GM21825 (cell line): Measurements from ENCODE around the gene CRYBG2.
"Not testable (repeated sequence)": the region's sequence is repeated elsewhere in the genome, so short reads cannot be mapped to it uniquely, and the experiment has no call there.

Experiments used
- ATAC-seq: cut with Tn5 transposase; IDR thresholded peaks from one replicate; pipeline ENCODE4 v1.9.1; 2021; ENCODE audit warnings: mild to moderate bottlenecking, moderate library complexity; ENCODE audit not compliant: unreplicated experiment

The CRYBG2 gene

DNA sequence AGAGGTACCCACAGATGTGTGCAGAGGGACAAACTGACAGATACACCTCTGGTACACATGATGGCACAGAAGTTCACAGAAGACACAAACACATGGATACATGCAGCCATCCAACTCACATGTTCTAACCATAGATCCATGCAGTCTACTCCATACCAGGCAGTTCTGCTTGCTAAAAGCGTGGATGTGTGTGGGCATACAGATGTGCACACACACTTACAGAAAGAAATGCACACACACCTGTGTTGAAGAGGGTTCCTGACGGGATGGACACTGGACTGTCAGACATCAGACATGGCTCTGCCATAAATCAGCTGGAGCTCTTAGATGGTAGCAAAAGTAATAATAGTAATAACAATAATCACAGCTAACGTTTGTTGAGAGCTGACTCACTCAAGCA lies 29.4 kb downstream of the CRYBG2 start:
- ATAC-seq: no peak

DNA sequence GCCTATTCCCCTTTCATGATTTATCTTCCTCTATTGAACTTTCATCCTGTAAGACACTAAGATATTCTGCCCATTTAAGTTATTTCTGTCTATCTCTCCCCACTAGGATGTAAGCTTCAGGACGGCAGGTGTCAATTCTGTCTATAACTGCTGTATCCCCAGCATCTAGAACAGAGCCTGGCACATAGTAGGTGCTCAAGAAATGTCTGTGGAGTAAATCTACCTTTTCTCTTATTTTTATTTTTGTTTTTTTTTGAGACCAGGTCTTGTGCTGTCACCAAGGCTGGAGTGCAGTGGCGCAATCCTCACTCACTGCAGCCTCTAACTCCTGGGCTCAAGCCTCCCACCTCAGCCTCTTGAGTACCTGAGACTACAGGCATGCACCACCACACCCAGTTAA lies 30.5 kb downstream of the CRYBG2 start:
- ATAC-seq: no peak

DNA sequence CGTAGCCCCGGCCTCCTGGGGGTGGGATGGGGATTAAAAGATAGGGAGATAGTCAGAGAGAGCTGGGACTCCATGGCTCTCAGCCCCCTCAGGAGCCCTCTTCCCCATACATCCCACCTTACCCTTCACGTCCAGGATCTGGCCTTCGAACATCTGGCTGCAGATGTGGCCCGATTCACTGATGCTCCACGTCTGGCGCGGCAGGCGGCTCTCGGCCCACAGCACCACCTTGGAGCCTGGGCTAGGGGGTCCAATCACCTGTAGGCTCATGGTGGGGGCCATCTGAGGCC lies 31.9 kb downstream of the CRYBG2 start:
- no peak for ATAC-seq

DNA sequence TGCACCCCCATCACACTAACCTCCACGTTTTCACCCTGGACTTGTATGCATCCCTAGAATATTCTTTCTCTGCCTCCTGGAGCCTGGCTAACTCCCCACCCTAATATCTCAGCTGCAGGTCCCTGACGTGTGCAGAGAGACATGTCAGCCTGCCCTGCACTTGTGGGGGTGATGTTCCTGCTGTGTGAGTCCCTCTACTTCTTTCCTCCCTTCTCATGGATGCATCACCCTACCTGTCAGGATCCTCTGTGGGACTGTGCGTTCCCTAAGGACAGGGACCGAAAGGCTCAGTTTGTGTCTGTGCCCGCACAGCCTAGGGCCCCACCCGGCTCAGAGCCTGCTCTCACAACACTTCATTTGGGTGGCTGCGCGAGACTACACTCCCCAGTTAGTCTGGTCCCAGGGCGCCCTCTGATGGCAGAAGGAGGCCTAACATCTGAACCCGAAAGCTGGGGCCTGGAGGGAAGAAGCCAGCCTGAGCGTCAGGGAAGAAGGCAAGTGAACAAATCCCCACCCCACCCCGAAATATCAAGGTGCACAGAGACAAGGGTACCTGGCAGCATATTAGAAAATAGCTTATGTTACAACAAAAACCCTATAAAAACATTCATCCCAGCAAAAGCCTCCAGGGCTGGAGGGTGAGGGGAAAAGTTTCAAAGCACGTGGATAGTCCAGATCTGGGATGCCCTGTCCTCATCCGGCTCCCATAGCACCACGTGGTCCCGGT lies 32.5 kb downstream of the CRYBG2 start:
- ATAC-seq: peak; percentile 34

DNA sequence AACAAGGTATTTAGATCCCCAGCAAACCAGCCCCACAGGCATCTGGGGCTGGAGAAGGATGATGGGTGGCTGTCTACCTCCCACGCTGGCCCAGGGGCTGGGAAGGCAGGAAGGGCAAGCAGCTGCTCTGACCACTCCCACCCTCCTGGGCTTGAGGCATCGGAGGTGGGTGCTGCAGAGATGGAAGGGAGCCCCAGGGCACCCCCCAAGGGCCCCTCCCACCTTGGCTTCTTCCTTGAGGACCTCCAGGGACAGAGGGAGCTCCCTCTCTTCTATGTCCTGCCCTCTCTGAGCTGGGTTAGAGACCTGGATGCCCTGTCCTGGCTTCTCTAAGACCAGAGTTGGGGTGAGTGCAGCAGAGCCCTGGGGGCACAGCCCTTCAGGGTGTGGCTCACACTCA lies 33.0 kb downstream of the CRYBG2 start:
- no peak for ATAC-seq

DNA sequence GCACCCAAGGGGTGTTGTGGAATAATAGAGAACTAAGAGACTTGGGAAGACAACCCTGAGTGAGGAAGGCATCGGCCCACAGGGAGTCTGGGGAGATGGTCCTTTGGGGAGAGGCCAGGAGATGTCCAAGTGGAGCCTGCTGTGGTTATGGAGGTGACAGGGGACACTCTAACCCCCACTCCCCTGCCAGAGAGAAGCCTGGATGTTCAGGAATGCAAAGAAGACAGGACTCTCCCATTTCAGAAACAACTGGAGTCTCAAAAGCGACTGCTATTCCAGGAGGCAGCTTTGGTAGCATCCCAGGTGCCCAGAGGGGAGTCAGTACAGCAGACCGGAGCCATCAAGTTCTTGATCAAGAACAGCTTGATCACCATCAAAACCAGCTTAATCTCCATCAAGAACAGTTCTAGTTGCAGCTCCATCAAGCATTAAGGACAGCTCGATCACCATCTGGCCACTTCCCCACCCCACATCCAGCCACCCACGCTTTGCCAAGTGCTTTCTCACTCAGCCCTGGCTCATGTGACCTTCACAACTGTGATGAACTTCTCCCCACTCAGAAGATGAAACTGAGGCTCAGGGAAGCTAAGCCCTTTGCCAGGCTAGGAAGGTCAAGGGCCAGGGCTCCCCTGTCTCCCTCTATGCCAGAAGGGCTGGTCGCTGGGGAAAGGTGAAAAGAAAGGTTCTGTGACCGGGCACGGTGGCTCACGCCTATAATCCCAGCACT lies 35.4 kb downstream of the CRYBG2 start:
- no peak for ATAC-seq

DNA sequence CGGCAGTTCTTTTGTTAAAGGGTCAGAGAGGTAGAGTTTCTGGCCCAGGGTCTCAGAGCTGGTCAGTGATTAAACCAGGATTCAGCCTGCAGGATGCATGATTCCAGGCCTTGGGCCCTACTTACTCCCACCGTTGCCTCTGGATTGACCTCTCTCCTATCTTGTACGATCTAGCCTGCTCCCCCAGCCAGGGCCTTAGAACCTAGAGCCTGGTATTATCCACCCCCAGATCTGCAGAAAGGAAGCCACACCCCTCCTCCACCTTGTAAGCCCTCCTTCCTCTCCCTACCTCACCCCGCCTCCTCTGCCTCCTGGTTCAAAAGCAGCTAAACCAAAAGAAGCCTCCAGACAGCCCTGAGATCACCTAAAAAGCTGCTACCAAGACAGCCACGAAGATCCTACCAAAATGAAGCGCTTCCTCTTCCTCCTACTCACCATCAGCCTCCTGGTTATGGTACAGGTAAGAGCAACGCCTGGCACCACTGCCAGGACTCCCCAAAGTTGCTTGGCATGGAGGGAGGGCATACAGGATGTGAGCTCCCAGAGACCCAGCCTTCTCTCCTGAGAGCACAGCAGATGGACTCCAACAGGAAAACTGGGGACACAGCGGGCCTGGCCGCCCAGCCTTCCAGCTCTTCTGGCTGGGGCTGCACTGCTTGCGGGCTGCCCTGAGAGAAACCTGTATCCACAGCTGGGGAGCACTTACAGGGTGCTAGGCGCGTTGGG lies 36.2 kb downstream of the CRYBG2 start, which contains the start of gene CD52:
Gene CD52, plus strand, starts transcription at position 347 of the 726 bp plus-strand sequence. Its CDS starts 60 bp downstream, at position 407.
- peak; percentile 28 for ATAC-seq

DNA sequence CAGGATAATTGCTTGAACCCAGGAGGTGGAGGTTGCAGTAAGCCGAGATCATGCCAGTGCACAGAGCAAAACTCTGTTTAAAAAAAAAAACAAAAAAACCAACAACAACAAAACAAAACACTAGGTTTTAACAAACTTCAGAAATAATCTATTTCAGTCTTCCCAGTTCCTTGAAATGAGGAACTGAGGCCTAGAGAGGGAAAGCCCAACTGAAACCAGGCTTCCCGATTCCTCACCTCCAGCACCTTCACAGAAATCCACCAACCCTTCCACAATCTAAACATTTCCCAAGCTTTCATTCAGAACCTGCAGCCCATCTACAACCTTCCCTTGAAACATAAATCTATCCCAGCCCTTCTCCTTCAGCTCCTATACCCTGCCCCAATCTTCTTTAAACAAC lies 36.8 kb downstream of the CRYBG2 start:
- ATAC-seq: no peak

DNA sequence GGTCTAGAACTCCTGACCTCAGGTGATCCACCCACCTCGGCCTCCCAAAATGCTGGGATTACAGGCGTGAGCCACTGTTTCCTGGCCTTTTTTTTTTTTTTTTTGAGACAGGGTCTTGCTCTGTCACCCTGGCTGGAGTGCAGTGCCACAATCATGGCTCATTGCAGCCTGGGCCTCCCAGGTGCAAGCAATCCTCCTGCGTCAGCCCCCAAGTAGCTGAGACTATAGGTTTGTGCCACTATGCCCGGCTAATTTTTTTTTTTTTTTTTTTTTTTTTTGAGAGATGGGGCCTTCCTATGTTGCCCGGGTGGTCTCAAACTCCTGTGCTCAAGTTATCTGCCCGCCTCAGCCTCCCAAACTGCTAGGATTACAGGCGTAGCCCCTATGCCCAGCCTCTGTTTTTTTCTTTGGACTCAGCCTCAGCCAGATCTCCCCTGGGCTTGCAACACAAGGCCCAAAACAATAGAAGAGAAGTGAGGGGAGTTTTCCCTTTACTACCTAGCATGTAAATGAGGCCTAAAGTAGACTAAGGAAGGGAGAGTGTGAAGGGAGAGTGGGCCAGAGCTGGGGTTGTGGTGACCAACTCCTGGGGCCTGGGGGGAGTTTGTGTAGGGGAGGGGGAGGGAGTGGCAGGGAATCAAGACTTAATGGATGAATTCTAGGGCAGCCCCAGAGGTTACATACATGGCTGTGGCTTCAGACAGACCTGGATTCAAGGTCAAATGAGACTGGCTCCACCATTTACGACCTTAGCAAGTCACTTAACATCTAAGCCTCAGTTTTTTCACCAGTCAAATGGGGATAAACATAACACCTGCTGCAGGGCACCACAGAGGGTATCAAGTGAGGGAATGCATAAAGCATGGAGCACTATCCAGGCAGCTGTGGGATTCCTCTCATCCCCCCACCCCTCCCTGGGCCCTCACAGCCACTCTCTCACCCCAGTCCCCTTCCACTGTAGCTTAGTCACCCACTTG lies 37.8 kb downstream of the CRYBG2 start:
- no peak for ATAC-seq

DNA sequence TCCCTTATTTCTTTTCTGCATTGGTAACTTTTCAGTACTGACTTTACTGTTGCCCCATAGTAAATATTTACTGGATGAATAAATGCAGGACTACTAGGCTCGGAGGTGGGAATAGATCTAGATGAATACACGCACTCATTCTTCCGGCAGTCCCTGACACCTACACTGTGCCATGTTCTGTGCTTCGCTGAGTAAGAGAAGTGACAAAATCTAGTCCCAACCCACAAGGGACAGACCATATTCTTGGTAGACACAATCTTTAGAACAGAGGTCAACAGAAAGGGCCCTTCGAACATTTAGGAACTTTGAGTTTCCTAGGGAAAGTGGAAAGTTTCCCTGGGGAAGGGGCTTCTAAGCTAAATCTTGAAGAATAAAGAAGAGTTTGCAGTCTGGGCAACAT lies 39.4 kb downstream of the CRYBG2 start:
- ATAC-seq: no peak

DNA sequence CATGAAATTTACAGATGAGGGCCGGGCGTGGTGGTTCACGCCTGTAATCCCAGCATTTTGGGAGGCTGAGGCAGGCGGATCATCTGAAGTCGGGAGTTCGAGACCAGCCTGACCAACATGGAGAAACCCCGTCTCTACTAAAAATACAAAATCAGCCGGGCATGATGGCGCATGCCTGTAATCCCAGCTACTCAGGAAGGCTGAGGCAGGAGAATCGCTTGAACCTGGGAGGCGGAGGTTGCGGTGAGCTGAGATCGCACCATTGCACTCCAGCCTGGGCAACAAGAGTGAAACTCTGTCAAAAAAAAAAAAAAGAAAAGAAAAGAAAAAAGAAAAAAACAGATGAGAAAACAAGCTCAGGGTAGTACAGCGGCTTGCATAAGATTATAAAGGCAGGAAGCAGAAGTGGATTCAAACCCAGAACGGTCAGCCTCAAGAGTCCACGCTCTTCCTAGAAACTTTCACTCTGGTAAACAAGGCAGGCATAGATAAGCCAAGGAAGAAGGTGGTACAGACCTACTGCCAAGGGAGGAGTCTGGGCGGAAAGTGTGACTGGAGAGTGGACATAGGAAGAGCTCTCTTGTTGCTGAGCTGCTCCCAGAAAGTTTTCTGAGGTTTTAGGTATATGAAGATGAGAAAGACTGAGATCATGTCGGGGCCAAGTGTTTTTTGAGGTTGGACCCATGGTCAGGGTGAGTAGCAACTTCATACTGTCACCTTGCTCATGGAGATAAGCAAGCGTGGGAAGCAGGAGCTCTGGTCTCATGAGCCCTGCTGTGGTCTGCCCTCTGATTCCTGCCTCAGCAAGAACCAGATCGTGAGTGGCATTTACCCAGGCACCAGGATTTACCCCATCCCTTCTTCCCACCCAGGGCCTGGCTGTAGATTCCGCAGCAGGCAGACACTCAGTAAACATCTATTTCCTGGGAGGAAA lies 45.7 kb downstream of the CRYBG2 start:
- not testable (repeated sequence) for ATAC-seq

DNA sequence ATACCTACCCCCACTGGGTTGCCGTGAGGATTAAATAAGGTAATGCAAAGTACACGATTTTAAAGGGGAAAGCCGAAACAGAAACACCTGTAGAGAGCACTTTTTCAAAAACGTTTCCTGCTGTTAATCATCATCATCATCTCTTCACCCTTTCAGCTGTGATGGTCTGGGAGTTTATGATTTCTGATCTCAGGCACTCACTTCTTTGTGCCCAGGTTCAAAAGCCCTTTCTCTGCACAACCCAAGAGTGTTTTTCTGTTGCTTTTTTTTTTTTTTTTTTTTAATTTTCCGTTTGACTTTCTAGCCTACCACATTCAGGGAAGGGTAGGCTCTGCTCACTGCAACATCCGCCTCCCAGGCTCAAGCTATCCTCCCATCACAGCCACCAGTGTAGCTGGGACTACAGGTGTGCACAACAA lies 46.6 kb downstream of the CRYBG2 start:
- no peak for ATAC-seq

DNA sequence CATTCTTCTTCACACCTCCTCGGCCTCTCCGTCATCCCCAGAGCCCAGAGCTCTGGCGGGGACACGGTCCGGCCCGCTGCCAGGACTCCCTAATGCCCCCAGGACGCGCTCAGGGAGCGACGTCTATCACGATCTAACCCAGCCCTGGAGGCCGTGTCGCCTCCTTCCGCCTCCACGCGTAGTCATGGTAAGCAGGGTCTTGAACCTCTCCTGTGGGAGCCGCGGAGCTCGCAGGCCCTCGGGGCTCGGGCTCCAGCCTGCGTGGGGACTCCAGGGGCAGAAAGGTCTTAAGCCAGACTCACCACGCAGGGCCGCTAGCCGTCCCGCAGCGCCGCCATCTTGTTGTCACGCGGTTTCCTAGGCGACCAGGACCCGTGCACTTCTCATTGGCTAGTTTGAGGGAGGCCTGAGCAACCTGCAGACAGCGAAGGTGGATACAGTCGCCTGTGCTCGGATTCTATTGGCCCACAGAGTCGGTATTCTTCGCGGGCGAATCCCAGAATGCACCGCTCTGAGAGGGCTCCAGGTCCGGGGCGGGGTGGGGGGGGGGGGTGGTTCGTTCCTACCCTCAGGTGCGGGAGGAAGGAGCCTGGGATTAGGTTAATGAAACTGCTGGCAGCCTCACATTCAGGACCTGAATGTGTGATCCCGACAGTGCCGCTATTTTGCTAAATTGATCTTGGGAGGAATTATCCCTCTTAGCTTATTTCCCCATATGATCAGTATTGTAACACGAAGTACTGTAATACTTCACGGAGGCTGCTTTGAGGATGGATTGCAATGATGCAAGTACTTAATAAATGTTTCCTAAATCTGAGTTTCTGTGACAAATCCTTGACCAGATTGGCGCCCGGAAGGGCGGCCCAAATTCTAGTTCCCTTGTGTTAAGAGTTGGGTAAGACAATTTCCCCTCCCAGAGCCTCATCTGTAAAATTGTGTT lies 47.4 kb downstream of the CRYBG2 start, which contains the start of gene UBXN11:
Gene UBXN11, minus strand, starts transcription at position 347 of the 940 bp plus-strand sequence. CDS start 3,753 bp downstream, outside the sequence.
- peak; percentile 97 for ATAC-seq

DNA sequence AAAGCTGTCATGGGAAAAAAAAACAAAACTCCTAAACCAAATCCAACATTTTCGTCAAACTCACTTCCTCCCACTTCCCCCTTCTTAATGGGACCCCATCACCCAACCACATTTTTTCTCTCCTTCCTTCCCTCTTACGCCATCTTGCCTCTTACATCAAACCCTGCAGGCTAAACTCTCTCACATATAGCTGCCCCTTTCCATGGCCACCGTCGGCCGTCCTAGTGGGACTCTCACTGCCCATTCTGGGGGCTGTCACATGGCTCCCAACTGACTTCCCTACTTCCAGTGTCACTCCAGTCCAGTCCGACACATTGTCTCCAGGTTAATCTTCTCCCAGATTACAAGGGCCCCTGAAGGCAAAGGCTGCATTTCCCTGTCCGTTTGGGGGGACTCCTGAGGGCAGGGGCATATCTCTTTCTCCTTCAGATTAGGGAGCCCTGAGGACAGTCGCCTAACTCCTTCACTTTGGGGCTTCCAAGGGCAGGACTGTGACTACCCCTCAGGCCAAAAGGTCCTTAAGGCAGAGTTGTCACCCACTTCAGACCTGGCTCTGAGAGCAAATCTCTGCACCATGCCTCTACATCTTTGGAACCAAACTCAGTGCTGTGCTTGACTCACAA lies 48.2 kb downstream of the CRYBG2 start:
- ATAC-seq: peak; percentile 4

DNA sequence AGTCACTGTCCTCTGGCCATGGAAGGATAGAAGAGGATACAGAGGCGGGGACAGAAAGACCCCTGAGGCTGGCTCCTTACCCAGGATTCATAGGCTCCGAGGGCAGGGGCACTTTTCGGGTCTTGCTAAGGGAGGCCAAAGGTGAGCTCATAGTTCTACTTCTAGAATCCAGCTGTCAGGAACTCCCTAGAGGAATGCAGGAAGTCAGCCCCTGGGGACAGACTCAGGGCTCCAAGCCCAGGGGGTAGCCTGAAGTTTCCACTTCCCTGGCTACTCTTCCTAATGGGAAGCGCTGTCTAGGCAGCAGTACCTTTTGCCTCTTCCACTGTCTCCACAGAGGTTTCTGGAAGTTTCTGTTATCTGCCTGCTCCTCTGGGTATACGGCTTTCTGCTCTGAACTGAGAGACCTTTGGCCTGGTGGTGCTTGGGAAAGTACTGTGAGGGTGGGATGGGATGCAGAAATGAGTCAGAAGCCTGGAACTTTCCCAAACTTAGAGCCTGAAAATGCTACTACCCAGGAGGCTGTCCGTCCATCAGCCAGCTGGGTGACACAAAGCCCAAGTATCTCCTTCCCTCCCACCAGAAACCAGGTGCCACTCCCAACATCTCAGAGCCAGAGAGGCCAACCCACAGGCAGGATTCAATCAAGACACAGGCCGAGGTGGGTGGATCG lies 51.1 kb downstream of the CRYBG2 start:
- ATAC-seq: no peak

DNA sequence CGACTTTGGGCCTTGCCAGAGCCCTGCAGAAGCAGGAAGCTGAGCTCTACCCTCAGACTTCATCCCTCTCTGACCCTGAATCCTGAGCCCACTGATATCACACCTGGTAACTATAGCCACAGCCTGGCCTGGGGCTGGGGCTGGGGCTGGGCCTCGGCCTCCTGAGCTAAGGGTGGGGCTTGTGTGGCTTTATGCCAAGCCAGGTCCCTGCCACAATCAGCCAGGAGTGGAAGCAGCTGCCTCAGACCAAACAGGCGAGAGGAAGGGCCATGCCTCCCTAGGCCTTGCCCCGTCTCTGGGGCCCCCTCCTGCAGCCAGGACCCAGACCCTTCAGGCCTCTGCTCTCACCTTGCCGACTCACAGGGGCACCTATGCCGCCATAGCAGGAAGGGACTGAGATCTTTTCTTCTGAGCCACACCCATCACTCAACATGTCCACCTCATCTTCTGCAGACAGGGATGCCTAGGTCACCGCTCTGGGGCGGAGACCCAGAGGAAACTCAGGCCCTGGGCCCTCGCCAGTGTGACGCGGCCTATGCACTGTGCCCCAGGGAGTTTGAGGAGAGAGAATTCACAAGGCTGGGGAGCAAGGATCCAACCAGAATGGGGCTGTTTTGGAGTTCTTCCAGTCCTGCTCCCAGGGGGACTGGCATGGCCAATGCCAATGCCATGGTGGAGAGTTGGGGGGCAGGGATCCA lies 53.2 kb downstream of the CRYBG2 start:
- no peak for ATAC-seq

DNA sequence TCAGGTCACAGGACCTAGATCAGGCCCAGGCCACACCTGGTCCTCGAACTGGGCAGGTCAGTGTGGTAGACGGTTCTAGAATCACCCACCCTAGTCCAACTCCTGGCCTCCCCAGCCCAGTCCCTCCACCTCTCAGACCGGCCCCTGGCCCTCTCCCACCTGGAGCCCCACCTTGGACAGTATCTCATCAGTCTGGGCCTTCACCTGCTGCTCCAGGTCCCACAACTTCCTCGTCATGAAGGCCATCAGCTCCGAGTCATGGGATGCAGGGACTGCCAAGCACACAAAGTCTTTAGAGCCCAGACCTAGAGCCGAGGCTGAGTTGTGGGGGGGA lies 56.2 kb downstream of the CRYBG2 start:
- no peak for ATAC-seq
